GM18526 (cell line): Measurements from ENCODE around the gene EMC7.

ENCODE experiments used
- POLR2A ChIP-seq: IDR thresholded peaks from 3 replicates; pipeline ENCODE4 v1.6.1; 2011; ENCODE audit not compliant: insufficient read length; ENCODE audit errors: extremely low read depth

EMC7 gene

GRCh38 chr15:34101366-34102174 lies at the start of gene EMC7, which contains the start of gene PGBD4:
Gene EMC7, minus strand, starts transcription at chr15:34101862. Its CDS starts 23 bp downstream, at chr15:34101839.
Gene PGBD4, plus strand, starts transcription at chr15:34102083. Its CDS starts 449 bp downstream, at chr15:34102532.
- peak; percentile 96 for TF ChIP-seq POLR2A

DNA sequence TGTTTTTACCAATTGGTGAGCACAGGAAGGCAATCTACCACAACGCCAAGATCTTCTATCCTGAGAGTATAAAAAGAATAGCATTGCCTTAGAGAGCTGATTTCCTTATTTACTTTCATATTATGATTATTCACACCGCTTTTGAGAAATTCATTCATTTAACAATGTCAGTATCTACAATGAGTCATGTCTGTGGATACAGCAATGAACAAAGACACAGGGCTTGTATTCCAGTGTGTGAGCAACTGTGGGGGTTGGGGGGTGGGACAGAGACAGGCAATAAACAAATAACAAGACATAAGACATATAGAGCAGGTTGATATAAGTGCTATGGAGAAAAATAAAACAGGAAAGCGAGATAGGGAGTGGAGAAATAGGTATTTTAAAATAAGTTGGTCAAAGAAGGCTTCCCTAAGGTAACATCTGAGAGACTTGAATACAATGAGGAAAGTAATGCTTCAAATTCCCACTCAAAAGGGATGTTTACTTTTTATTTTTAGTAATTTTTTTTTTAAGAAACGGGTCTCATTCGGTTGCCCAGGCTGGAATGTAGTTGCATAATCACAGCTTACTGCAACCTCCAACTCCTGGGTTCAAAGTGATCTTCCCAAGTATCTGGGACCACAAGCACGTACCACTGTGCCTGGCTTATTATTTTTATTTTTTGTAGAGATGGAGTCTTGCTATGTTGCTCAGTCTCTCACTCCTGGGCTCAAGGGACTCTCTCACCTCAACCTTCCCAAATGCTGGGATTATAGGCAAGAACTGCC lies 45.9 kb upstream of the EMC7 start:
- no peak for TF ChIP-seq POLR2A

DNA sequence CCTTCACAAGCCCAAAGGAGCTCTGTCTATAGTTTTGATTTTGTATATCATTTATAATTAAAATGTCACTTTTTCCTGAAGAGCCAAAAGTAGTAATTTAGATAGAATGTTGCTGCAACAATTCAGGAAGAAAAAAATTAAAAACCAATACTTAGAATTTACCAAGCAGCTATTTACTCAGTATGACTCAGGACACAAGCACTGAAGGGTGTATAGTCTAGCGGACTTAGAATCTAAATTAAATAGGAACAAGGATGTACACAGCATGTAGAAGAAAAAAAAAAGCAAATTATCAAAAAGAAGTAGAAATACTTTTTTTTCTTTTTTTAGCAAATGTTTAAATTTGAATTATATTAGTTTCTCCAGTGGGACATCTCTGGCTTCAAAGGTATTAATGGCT lies 31.8 kb upstream of the EMC7 start:
- TF ChIP-seq POLR2A, result no peak

GRCh38 chr15:34132881-34133280 lies 31.2 kb upstream of the EMC7 start:
- TF ChIP-seq POLR2A, result no peak

DNA sequence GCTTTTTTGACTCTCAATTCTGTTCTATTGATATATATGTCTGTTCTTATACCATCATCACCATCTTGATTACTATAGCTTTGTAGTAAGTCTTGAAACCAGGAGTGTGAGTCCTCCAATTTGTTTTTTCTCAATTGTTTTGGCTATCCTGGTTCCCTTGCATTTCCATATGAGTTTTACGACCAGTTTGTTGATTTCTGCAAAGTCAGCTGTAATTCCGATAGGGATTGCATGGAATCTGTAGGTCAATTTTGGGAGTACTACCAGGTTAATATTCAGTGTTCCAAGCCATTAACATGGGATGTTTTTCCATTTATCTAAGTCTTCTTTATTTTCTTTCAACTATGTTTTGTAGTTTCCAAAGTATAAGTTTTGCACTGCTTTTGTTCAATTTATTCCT lies 27.2 kb upstream of the EMC7 start:
- no peak for TF ChIP-seq POLR2A

- no peak for TF ChIP-seq POLR2A
Observed at GRCh38 chr15:34126522-34126921, 24.9 kb upstream of the EMC7 start.

DNA sequence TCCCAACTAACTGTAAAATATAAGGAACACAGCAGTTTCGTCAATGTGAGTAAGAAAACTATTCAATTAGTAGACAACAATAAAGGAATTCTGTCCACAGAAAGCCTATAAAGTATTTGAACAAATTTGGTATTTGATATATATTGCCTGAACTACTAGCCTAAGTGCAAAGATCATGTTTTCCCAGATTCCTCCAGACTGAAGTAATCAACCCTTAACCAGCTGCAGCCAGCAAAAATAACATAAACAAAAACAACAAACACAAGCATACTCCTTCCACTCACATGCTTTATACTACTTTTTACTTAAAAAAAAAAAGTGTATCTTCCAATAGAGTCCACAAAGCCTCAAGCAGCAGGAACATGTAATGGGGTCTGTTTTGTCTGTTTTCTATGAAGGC lies 24.3 kb upstream of the EMC7 start:
- TF ChIP-seq POLR2A, result no peak

- TF ChIP-seq POLR2A, result no peak
Observed at GRCh38 chr15:34124651-34125050, 23.0 kb upstream of the EMC7 start.

DNA sequence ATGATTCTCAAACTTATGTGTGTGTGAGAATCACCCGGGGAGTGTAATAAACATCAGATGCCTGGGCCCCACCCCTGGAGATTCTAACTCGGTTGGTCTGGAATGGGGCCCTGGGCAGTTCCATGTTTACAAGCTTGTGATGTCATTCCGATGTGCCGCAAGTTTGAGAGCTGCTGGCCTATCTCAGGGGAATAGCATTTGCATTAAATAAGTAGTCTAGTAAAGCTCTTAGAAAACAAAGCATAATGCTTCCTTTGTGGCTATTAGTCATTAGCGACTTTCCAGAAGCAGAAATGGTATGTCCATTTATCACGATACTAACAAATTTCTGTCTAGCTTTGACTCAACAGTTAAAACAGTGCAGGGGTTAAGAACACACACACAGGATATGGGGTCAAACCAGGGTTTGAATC lies 21.1 kb upstream of the EMC7 start:
- TF ChIP-seq POLR2A, result no peak

GRCh38 chr15:34119291-34119690 lies 17.6 kb upstream of the EMC7 start:
- no peak for TF ChIP-seq POLR2A

- TF ChIP-seq POLR2A, result no peak
Observed at GRCh38 chr15:34116620-34117019, 15.0 kb upstream of the EMC7 start.

DNA sequence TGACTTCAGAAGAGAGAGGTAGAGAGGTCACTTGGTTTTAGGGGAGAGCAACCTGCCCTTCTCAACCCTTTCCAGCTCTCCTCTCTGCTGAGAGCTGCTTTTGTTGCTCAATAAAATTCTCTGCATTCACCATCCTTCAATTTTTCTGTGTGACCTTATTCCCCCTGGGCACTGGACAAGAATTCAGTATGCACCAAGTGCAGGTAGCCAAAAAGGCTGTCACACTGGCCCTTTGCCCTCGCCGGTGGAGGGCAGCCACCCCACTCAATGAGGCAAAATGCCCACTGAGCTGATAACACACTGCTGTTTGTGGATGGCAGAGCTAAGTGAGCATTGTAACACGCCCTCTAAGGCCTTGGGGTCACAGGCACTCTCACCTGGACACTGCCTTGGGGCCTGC lies 13.1 kb upstream of the EMC7 start:
- no peak for TF ChIP-seq POLR2A

DNA sequence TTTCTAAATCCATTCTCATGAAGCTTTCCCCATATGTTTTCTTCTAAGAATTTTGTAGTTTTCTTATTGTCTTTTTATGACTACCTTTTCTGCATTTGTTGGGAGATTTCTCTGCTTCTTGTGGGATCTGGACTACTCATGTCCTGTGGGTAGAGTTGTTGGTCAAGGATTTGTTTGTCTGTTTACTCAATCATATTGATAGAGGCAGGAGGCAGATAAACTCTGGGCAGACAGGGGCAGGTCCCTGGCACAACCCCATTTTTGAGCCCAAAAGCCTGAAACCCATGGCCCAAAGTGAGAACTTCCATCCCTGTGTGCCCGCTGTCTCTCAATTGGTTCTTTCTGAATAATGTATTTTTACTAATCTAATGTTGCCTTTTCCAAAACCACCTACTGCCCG lies 12.6 kb upstream of the EMC7 start:
- no peak for TF ChIP-seq POLR2A

GRCh38 chr15:34111488-34111887 lies 9.8 kb upstream of the EMC7 start:
- no peak for TF ChIP-seq POLR2A

DNA sequence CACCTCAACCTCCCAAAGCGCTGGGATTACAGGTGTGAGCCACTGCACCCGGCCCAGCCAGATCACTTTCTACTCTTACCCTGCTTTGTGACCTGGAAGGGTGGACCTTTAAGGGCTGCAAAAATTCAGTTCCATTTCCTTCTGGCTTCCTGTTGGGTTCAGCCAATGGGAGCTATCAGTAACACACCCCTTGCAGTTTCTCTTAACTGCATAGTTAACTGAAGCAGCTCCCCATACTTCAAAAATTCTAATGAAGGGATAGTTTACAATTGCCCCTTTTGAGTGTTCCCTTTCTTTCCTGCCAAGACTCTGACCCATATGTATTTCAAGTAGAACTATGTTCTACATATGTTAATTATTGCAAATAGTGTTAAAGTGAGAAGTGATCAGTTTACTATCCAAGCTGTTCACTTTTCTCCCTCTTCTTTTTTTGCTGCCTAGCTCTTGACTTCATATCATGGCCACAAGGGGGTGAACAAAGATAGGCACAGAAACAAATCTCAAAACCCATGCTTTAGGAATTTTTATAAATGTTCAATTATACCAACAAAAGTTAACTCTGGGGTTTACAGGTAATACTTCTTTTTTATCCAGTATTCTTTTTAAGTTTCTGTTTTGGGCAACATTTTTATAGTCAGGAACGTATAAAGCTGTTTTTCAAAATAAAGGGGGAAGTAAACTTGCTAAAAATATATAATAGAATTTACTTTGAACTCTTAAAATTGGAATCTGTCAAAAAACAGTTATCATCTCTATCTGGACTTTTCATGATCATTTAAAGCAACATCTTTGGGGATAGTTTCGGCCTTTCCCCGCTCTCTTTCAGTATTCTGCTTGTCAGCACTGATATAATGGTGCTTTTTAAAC lies 8.4 kb upstream of the EMC7 start:
- TF ChIP-seq POLR2A, result no peak
